Upper lobe of left lung (tissue), 4 donors: ENCODE results near the gene TCF12.

Experiments used
- POLR2A ChIP-seq, 4 donors: fragments of 450-650 bp; IDR thresholded peaks; one replicate each; pipeline ENCODE4 v1.5.1; 2016 to 2017; ENCODE audit warnings: antibody characterized with exemption in 4 of 4, mild to moderate bottlenecking in 2 of 4
- TF ChIP-seq, protein P1 (sequence below), 6 experiments: fragments of 450-650 bp in 4 of 6; fragments of 200-600 bp in 2 of 6; sonication (generic) in 2 of 6; IDR thresholded peaks; one replicate each; pipeline ENCODE4 v1.5.1; 2016 to 2019; ENCODE audit warnings: antibody characterized with exemption in 6 of 6

DNA sequence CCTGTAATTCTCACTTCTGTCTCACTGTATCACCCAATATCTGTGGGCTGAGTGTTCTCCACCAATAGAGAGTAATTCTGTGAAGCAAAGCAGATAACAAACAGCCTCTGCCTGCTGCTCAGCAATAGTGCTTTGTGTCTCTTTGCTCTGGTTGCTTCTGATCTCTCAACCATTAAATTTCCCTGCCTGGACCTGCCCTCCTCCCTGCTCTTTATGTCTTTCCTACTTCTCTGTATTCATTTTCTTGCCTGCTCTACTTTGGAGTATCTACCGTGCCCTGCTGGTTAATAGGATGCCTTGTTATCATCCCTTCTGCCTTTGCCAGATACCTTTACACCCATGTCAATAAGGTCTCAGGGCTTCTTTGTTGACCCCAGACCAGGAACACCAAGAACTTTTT, 355.0 kb downstream of the TCF12 start:
- TF ChIP-seq, protein P1, sequence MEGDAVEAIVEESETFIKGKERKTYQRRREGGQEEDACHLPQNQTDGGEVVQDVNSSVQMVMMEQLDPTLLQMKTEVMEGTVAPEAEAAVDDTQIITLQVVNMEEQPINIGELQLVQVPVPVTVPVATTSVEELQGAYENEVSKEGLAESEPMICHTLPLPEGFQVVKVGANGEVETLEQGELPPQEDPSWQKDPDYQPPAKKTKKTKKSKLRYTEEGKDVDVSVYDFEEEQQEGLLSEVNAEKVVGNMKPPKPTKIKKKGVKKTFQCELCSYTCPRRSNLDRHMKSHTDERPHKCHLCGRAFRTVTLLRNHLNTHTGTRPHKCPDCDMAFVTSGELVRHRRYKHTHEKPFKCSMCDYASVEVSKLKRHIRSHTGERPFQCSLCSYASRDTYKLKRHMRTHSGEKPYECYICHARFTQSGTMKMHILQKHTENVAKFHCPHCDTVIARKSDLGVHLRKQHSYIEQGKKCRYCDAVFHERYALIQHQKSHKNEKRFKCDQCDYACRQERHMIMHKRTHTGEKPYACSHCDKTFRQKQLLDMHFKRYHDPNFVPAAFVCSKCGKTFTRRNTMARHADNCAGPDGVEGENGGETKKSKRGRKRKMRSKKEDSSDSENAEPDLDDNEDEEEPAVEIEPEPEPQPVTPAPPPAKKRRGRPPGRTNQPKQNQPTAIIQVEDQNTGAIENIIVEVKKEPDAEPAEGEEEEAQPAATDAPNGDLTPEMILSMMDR (IDR thresholded peaks at IDR 0.05) = no peak
- TF ChIP-seq POLR2A (IDR thresholded peaks at IDR 0.05) = no peak
